Body of pancreas (tissue), 4 donors: ENCODE data around the gene APIP. TPM values are rescaled to one million over a fixed set of nuclear protein-coding genes. Genes with fewer than 3 reads are reported as not detected.
A peak's percentile ranks its signal among the peaks of the same experiment; 100 is the strongest.
"Not testable (repeated sequence)": the region's sequence is repeated elsewhere in the genome, so short reads cannot be mapped to it uniquely, and the experiment has no call there.

Experiments used
- ATAC-seq: fragments of 150-250 bp; one replicate; pipeline ENCODE4 v1.9.1; 2016
- DNase-seq, 4 donors: peaks; one replicate each; pipeline ENCODE4 v3.0.0-alpha.2; 2019
- H3K27ac ChIP-seq, 4 donors: fragments of 200-600 bp; sonication (generic); 1 replicate in 3 of 4; 2 replicates in 1 of 4; pipeline versions ENCODE4 v1.5.1 to v1.6.1; 2016 to 2019; ENCODE audit warnings: mild to moderate bottlenecking in 1 of 4, mixed read lengths in 1 of 4, moderate library complexity in 1 of 4
- H3K27me3 ChIP-seq, 2 donors: fragments of 200-600 bp; sonication (generic); one replicate each; pipeline ENCODE4 v1.6.0; 2016; ENCODE audit warnings: mild to moderate bottlenecking in 1 of 2
- H3K36me3 ChIP-seq, 2 donors: fragments of 200-600 bp; sonication (generic); replicated peaks in 1 of 2; 2 replicates each; pipeline ENCODE4 v1.5.1; 2016; ENCODE audit warnings: low read depth in 2 of 2; ENCODE audit not compliant: insufficient read depth in 1 of 2
- H3K4me1 ChIP-seq: fragments of 200-600 bp; sonication (generic); one replicate; pipeline ENCODE4 v1.6.0; 2016
- H3K4me3 ChIP-seq, 2 donors: fragments of 200-600 bp; sonication (generic); 1 replicate in 1 of 2; 2 replicates in 1 of 2; pipeline ENCODE4 v1.5.1; 2016 to 2019
- H3K9me3 ChIP-seq, 3 donors: fragments of 200-600 bp; sonication (generic); 1 replicate in 2 of 3; 2 replicates in 1 of 3; pipeline ENCODE4 v1.5.1; 2016
- POLR2A ChIP-seq, 3 donors: fragments of 450-650 bp; IDR thresholded peaks; one replicate each; pipeline ENCODE4 v1.6.1; 2016; ENCODE audit warnings: antibody characterized with exemption in 3 of 3, mild to moderate bottlenecking in 2 of 3
- WGBS, 2 donors: methylation state at CpG; one replicate each; pipeline ENCODE4 v1.1.5; 2017; 5-methylcytosine and 5-hydroxymethylcytosine counted together
- intact Hi-C: fragments of 100-400 bp; cut with DNase I; formaldehyde crosslinking; loops from one replicate; pipeline ENCODE4 v1.15.1; 2023
- total RNA-seq, 2 donors: library from RNA; depleted of rRNA; stranded (reverse); fragments of >200 nt; gene quantifications; one replicate each; pipeline ENCODE4 v1.1.0, GENCODE V29; 2016
- TF ChIP-seq, protein P1 (sequence below), 7 experiments: fragments of 450-650 bp in 4 of 7; fragments of 200-600 bp in 3 of 7; sonication (generic) in 3 of 7; IDR thresholded peaks; one replicate each; pipeline ENCODE4 v1.5.1; 2016 to 2019; ENCODE audit warnings: antibody characterized with exemption in 7 of 7

APIP gene
- total RNA-seq, 2 donors from 2014 or later = 8.9 to 36.8 TPM

DNA sequence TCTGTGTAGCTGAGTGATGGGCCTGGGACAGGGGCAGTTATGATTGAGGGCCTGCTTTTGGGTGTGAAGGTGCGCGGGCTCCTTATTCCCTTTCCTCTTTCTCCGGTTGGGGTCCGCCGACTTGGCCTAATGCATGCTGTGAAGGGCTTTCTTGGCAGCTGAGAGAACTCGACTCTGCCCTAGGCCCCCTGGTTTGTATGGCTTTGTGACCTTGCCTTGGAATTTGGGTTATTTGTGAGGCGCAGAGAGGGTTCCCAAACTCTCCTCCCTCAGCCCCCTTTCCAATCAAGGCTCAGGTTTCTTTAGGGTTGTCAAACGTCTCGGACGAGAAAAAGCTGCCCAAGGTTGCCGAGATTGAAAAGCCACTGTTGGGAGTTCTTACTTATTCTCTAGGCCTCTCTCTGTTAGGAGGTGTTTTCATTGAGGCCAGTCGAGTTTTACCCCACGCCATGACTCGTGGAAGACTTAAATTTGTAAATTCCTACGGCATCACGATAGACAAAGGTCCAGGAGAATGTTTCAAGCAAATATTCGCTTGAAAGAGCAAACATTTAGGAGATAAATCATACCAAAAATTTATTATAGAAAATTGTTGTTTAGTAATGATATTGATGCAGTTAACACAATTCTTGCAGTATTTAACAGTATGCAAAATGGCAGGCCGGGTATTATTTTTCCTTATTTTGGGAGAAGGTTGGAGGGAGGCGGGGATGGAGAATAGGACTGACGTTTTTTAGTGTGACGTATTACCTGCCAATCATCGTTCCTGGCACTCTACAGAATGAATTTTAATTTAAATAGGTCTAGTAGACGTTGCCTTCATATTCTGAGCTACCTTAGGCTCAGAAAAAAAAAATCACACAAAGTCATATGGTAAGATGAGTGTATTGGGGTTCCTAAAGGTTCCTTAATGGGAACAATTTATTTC, 928 bp upstream of the APIP start:
- H3K27ac ChIP-seq = peak overlapping the region; percentile 95 to 99 (median 96)
- peaks cover 32% of the 10 kb centered on the region for H3K4me1 ChIP-seq
- peak; percentile 4 for ATAC-seq
- TF ChIP-seq POLR2A (IDR thresholded peaks at IDR 0.05) = no peak
- TF ChIP-seq, protein P1, sequence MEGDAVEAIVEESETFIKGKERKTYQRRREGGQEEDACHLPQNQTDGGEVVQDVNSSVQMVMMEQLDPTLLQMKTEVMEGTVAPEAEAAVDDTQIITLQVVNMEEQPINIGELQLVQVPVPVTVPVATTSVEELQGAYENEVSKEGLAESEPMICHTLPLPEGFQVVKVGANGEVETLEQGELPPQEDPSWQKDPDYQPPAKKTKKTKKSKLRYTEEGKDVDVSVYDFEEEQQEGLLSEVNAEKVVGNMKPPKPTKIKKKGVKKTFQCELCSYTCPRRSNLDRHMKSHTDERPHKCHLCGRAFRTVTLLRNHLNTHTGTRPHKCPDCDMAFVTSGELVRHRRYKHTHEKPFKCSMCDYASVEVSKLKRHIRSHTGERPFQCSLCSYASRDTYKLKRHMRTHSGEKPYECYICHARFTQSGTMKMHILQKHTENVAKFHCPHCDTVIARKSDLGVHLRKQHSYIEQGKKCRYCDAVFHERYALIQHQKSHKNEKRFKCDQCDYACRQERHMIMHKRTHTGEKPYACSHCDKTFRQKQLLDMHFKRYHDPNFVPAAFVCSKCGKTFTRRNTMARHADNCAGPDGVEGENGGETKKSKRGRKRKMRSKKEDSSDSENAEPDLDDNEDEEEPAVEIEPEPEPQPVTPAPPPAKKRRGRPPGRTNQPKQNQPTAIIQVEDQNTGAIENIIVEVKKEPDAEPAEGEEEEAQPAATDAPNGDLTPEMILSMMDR (IDR thresholded peaks at IDR 0.05) = no peak
- intact Hi-C loops = no loop called here
- no peak for DNase-seq
- WGBS, 2 donors = 9% methylated on average over 23 of the region's 23 CpGs
- H3K27me3 ChIP-seq = no peaks in the 10 kb centered on the region
- H3K9me3 ChIP-seq = no peaks in the 10 kb centered on the region
- H3K4me3 ChIP-seq = peak overlapping the region; percentile 91 to 96
- H3K36me3 ChIP-seq = peaks cover 0 to 1% of the 10 kb centered on the region in 2 donors

DNA sequence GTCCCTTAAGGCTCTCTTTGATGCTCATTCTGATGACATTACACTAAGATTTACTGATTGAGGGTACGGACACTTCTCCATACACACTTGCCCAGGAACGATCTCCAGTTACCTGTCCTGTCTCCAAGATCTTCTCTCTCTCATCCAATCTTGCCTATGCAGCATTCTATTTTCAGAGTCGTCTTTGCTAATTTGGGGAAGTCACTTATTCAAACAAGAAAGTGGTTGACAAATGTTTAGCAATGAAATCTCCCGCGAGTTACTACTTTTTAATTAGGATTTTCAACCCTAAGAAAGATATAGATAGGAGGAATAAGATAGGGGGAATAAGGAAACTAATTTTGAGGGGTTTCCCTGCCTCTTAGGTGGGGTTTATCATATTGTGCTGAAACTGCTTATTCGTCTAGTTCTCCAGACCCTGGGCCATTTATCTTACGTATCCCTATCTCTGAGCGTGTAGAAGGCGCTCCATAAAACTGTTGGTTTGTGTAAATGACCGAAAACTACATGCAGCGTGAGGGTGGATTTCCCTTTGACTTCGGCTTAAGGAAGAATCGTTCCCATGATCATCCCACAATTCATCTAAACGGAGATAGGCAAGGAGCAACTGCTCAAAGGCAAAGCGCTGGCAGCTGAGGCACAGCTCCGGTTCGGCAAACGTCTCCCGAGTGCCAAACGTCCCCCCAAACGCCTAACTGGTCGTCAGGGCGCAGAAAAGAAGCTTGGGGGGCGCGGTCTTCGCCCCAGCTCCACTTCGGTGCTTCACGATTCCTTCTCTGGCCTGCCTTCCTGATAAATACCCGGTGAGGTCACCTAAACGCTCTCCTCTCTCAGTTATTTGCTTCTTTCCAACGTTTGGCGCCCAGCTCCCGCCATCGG, 804 bp downstream of the APIP start:
- H3K9me3 ChIP-seq = no peaks in the 10 kb centered on the region
- no peak for DNase-seq
- peaks cover 49% of the 10 kb centered on the region for H3K4me1 ChIP-seq
- WGBS, 2 donors = 5 to 8% methylated on average over 28 to 34 of the region's 34 CpGs
- H3K4me3 ChIP-seq = peak overlapping the region; percentile 91 to 96
- peak overlapping the region; percentile 95 to 99 (median 96) for H3K27ac ChIP-seq
- intact Hi-C loops = no loop called here
- no peak for ATAC-seq
- no peaks in the 10 kb centered on the region for H3K27me3 ChIP-seq
- H3K36me3 ChIP-seq = peaks cover 0 to 1% of the 10 kb centered on the region in 2 donors
- peak in 2 of 3 donors; percentile 63 to 71 for TF ChIP-seq POLR2A (IDR thresholded peaks at IDR 0.05)
- TF ChIP-seq, protein P1 (IDR thresholded peaks at IDR 0.05) = no peak

DNA sequence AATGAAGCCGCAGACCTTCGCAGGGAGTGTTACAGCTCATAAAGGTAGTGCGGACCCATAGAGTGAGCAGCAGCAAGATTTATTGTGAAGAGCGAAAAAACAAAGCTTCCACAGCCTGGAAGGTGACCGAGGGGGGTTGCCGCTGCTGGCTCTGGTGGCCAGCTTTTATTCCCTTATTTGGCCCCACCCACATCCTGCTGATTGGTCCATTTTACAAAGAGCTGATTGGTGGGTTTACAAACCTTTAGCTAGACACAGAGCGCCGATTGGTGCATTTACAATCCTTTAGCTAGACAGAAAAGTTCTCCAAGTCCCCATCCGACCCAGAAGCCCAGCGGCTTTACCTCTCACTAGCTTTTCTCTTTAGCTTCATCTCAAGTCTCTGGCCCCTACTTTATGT, 2.6 kb downstream of the APIP start:
- H3K27ac ChIP-seq, intact Hi-C loops, H3K36me3 ChIP-seq, H3K4me3 ChIP-seq, H3K9me3 ChIP-seq, ATAC-seq, DNase-seq, H3K27me3 ChIP-seq: not testable (repeated sequence)
- WGBS, 2 donors = 90 to 99% methylated on average over 10 of the region's 10 CpGs
- H3K4me1 ChIP-seq = peaks cover 62% of the 10 kb centered on the region

DNA sequence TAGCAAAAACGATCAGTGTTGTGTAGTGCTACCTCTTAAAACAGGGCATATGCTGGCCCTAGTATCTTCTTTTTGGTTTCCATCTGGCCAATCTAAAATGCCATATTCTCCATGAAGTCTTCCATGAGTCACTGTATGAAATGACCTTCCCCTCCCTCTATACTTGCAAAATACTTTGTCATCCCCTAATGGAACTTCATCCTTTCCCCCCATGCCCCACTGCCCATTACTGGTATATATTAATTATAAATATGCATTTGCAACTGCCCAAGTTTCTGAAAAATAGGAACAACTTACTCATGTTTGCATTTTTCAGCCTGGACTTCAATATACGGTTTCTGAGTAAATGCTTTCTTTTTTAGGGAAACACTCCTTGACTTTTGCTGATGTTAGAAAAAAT, 4.5 kb downstream of the APIP start:
- no peaks in the 10 kb centered on the region for H3K36me3 ChIP-seq
- H3K4me3 ChIP-seq = no peak overlapping the region
- H3K27me3 ChIP-seq = no peaks in the 10 kb centered on the region
- H3K4me1 ChIP-seq = peaks cover 50% of the 10 kb centered on the region
- no peaks in the 10 kb centered on the region for H3K9me3 ChIP-seq
- WGBS, 2 donors = 73 to 76% methylated on average over 2 of the region's 2 CpGs
- TF ChIP-seq POLR2A (IDR thresholded peaks at IDR 0.05) = no peak
- TF ChIP-seq, protein P1 (IDR thresholded peaks at IDR 0.05) = no peak
- peak overlapping the region in 3 of 4 donors; percentile 45 to 71 (median 48) for H3K27ac ChIP-seq
- ATAC-seq = no peak
- intact Hi-C loops = no loop called here
- DNase-seq = no peak

DNA sequence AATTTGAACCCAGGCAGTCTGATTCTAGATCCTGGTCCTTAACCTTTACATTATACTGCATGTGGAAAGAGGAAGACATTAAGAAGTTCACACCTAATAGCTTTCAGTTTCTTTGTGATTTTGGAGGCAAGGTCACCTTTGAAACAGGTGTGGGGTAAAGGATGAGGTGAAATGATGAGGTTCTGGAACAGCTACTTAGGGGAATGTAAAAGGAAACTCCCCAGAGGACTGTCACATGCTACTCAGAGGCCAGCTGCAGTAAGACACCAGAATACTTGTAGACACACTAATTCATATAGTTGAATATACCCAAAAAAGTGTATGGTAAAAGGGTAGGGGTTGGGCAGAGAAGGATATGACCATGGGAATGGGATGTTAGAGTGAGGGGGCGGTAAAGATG, 5.4 kb downstream of the APIP start:
- TF ChIP-seq, protein P1 (IDR thresholded peaks at IDR 0.05) = no peak
- TF ChIP-seq POLR2A (IDR thresholded peaks at IDR 0.05) = no peak
- intact Hi-C loops = no loop called here
- WGBS, 2 donors = 41 to 56% methylated on average over 1 of the region's 1 CpG
- DNase-seq = peak in 1 of 4 donors; percentile 11
- no peaks in the 10 kb centered on the region for H3K36me3 ChIP-seq
- H3K4me3 ChIP-seq = no peak overlapping the region
- peak overlapping the region in 3 of 4 donors; percentile 45 to 71 (median 48) for H3K27ac ChIP-seq
- no peaks in the 10 kb centered on the region for H3K9me3 ChIP-seq
- ATAC-seq = no peak
- H3K4me1 ChIP-seq = peaks cover 50% of the 10 kb centered on the region
- H3K27me3 ChIP-seq = no peaks in the 10 kb centered on the region
